ENCODE data around the gene ZNF414. TPM values are rescaled to one million over a fixed set of nuclear protein-coding genes. Genes with fewer than 3 reads are reported as not detected.

The ZNF414 gene
- total RNA-seq, 1 donor from 2014 or later = 22.9 TPM

GRCh38 chr19:8487137-8487851, 26.7 kb downstream of the ZNF414 start:
- Mint-ChIP-seq H3K9me3 (ENCODE audit: unreplicated experiment) (no peaks in the 10 kb centered on the region), H3K36me3 (ENCODE audit: low read depth, unreplicated experiment) (peaks cover 51% of the 10 kb centered on the region), H3K27ac (ENCODE audit: unreplicated experiment) (peak overlapping the region; percentile 72), H3K4me1 (ENCODE audit: unreplicated experiment) (peaks cover 23% of the 10 kb centered on the region), H3K27me3 (ENCODE audit: unreplicated experiment) (peaks cover 21% of the 10 kb centered on the region), H3K4me3 (ENCODE audit: unreplicated experiment) (peak overlapping the region; percentile 71)
- no peak for DNase-seq (ENCODE audit: low spot score)
- TF ChIP-seq CTCF (IDR thresholded peaks at IDR 0.05; ENCODE audit: unreplicated experiment) = no peak

GRCh38 chr19:8486661-8487136, 27.3 kb downstream of the ZNF414 start:
- Mint-ChIP-seq H3K4me3 (ENCODE audit: unreplicated experiment) (peak overlapping the region; percentile 75), H3K27me3 (ENCODE audit: unreplicated experiment) (peaks cover 21% of the 10 kb centered on the region), H3K9me3 (ENCODE audit: unreplicated experiment) (no peaks in the 10 kb centered on the region), H3K4me1 (ENCODE audit: unreplicated experiment) (peaks cover 23% of the 10 kb centered on the region), H3K27ac (ENCODE audit: unreplicated experiment) (peak overlapping the region; percentile 72), H3K36me3 (ENCODE audit: low read depth, unreplicated experiment) (peaks cover 54% of the 10 kb centered on the region)
- no peak for TF ChIP-seq CTCF (IDR thresholded peaks at IDR 0.05; ENCODE audit: unreplicated experiment)
- no peak for DNase-seq (ENCODE audit: low spot score)

GRCh38 chr19:8485561-8486371, 28.2 kb downstream of the ZNF414 start:
- Mint-ChIP-seq H3K4me3 (ENCODE audit: unreplicated experiment) (no peak overlapping the region), H3K27ac (ENCODE audit: unreplicated experiment) (peak overlapping the region; percentile 48), H3K9me3 (ENCODE audit: unreplicated experiment) (no peaks in the 10 kb centered on the region), H3K27me3 (ENCODE audit: unreplicated experiment) (peaks cover 26% of the 10 kb centered on the region), H3K36me3 (ENCODE audit: low read depth, unreplicated experiment) (peaks cover 63% of the 10 kb centered on the region), H3K4me1 (ENCODE audit: unreplicated experiment) (peaks cover 23% of the 10 kb centered on the region)
- TF ChIP-seq CTCF (IDR thresholded peaks at IDR 0.05; ENCODE audit: unreplicated experiment) = no peak
- no peak for DNase-seq (ENCODE audit: low spot score)

GRCh38 chr19:8484331-8484894, 29.6 kb downstream of the ZNF414 start:
- Mint-ChIP-seq H3K9me3 (ENCODE audit: unreplicated experiment) (no peaks in the 10 kb centered on the region), H3K27ac (ENCODE audit: unreplicated experiment) (no peak overlapping the region), H3K4me1 (ENCODE audit: unreplicated experiment) (peaks cover 23% of the 10 kb centered on the region), H3K4me3 (ENCODE audit: unreplicated experiment) (no peak overlapping the region), H3K27me3 (ENCODE audit: unreplicated experiment) (peaks cover 26% of the 10 kb centered on the region), H3K36me3 (ENCODE audit: low read depth, unreplicated experiment) (peaks cover 64% of the 10 kb centered on the region)
- no peak for TF ChIP-seq CTCF (IDR thresholded peaks at IDR 0.05; ENCODE audit: unreplicated experiment)
- no peak for DNase-seq (ENCODE audit: low spot score)
